GM12892 (cell line): Measurements from ENCODE around the gene FAM50B.

ENCODE experiments used
- POLR2AphosphoS5 ChIP-seq: IDR thresholded peaks from 2 replicates; pipeline ENCODE4 v1.6.1; 2011; ENCODE audit warnings: low read depth, low read length, control low read depth
- TAF1 ChIP-seq: IDR thresholded peaks from 2 replicates; pipeline ENCODE4 v1.6.1; 2011; ENCODE audit warnings: low read depth, mild to moderate bottlenecking, control low read depth, low read length, borderline replicate concordance

DNA sequence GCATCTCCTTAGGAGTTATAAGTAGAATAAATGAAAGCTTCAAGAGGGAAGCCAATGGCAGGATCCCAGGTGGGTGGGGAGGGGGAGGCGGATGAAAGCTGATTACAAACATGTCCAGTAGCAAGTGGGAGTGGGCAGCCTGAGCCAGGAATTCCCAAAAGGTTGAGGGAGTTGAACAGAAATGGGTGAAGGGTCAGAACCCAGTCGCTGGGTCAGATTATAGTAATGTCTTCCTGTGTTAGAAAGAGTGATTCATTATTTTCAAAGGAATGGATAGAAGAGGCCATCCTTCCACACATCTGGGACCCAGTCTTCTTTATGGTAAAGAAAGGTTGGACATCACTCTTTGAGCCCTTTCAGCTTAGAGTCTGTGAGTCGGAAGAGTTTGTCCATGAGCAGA lies 41.0 kb upstream of the FAM50B start:
- TF ChIP-seq TAF1: no peak
- no peak for TF ChIP-seq POLR2AphosphoS5
